HepG2 (cell line): ENCODE results near the gene HSCB. TPM values are rescaled to one million over a fixed set of nuclear protein-coding genes. Genes with fewer than 3 reads are reported as not detected.
A peak's percentile ranks its signal among the peaks of the same experiment; 100 is the strongest.

Experiments
- BCLAF1 ChIP-seq: fragments of 450-650 bp; IDR thresholded peaks from 2 replicates; pipeline ENCODE4 v1.6.1; 2017; ENCODE audit warnings: mild to moderate bottlenecking
- HES4 ChIP-seq: sonication (generic); formaldehyde crosslinking; IDR thresholded peaks from 2 replicates; pipeline ENCODE4 v1.9.0; 2021; ENCODE audit warnings: mild to moderate bottlenecking, missing genetic modification reagents, borderline replicate concordance
- HNF1A ChIP-seq, 2 experiments: sonication (generic) in 1 of 2; formaldehyde crosslinking in 1 of 2; IDR thresholded peaks; 2 replicates each; pipeline versions ENCODE4 v1.4.0 to v1.6.1; 2016 to 2020; ENCODE audit warnings: borderline replicate concordance in 1 of 2, low read depth in 1 of 2, mild to moderate bottlenecking in 1 of 2, missing genetic modification reagents in 1 of 2
- KLF15 ChIP-seq: sonication (generic); formaldehyde crosslinking; IDR thresholded peaks from 2 replicates; pipeline ENCODE4 v1.8.1; 2023; ENCODE audit warnings: borderline replicate concordance, mild to moderate bottlenecking, inconsistent platforms, missing genetic modification reagents, mixed read lengths
- NAIF1 ChIP-seq: sonication (generic); formaldehyde crosslinking; IDR thresholded peaks from 2 replicates; pipeline ENCODE4 v1.5.0; 2020; ENCODE audit warnings: mild to moderate bottlenecking, missing genetic modification reagents, borderline replicate concordance
- PAF1 ChIP-seq: IDR thresholded peaks from 2 replicates; pipeline ENCODE4 v1.6.1; 2016; ENCODE audit warnings: missing genetic modification reagents, missing compliant biosample characterization
- POGZ ChIP-seq: sonication (generic); formaldehyde crosslinking; IDR thresholded peaks from 2 replicates; pipeline ENCODE4 v1.4.0; 2020; ENCODE audit warnings: mild to moderate bottlenecking, missing genetic modification reagents
- SP2 ChIP-seq: sonication (generic); formaldehyde crosslinking; IDR thresholded peaks from 2 replicates; pipeline ENCODE4 v1.5.1; 2020; ENCODE audit warnings: mild to moderate bottlenecking, missing genetic modification reagents
- ZNF142 ChIP-seq: sonication (generic); formaldehyde crosslinking; IDR thresholded peaks from 2 replicates; pipeline ENCODE4 v1.4.0; 2020; ENCODE audit warnings: missing genetic modification reagents
- ZNF784 ChIP-seq: sonication (generic); formaldehyde crosslinking; IDR thresholded peaks from 2 replicates; pipeline ENCODE4 v1.5.1; 2020; ENCODE audit warnings: missing genetic modification reagents, mild to moderate bottlenecking, borderline replicate concordance
- ZNF883 ChIP-seq: sonication (generic); formaldehyde crosslinking; IDR thresholded peaks from 2 replicates; pipeline ENCODE4 v1.5.1; 2020; ENCODE audit warnings: mild to moderate bottlenecking, missing genetic modification reagents; ENCODE audit errors: not compliant biosample characterization
- polyA plus RNA-seq, 8 experiments: library from polyadenylated mRNA; depleted of rRNA in 3 of 8; stranded (reverse) in 7 of 8; unstranded in 1 of 8; fragments of >200 nt; fragmentation: Illumina TruSeq in 4 of 8; extraction: Trizol in 4 of 8; gene quantifications; 2 replicates each; pipeline versions ENCODE4 v1.2.1 to v1.2.3, GENCODE V29; 2011 to 2016; ENCODE audit warnings: low read depth in 4 of 8, missing spikeins in 1 of 8, mixed read lengths in 1 of 8; ENCODE audit not compliant: insufficient read depth in 1 of 8
- total RNA-seq, 5 experiments: library from RNA; depleted of rRNA; stranded (reverse); fragments of >200 nt; fragmentation: Illumina TruSeq; extraction: Trizol; gene quantifications; 2 replicates each; pipeline ENCODE4 v1.2.3, GENCODE V29; 2016; ENCODE audit warnings: low read depth in 1 of 5

HSCB gene
- total and polyA plus RNA-seq, 2 of the 13 experiments (the other 11 are each of a cell fraction or from before 2014, with no cell fraction given), result 15.4 to 20.9 TPM

GRCh38 chr22:28741785-28742561 is at the start of gene HSCB, which contains the start of gene CHEK2 (continued):
- TF ChIP-seq ZNF142 (CRISPR knock-in tag) (no peak), HES4 (CRISPR knock-in tag) (no peak), POGZ (CRISPR knock-in tag) (no peak; the same call in none of the 2 replicates), SP2 (CRISPR knock-in tag) (peak; percentile 90), PAF1 (CRISPR knock-in tag) (no peak), NAIF1 (CRISPR knock-in tag) (no peak), HNF1A (IDR thresholded peaks at IDR 0.05; ENCODE audit: low read depth) (no peak), HNF1A (CRISPR knock-in tag; IDR thresholded peaks at IDR 0.05; ENCODE audit: borderline replicate concordance) (peak; percentile 38; the same call in 1 of the 2 replicates), KLF15 (peak; percentile 51; the same call in 1 of the 2 replicates), ZNF784 (CRISPR knock-in tag) (peak; percentile 81; the same call in 1 of the 2 replicates), BCLAF1 (no peak), ZNF883 (CRISPR knock-in tag) (peak; percentile 87)
